Fibroblast of the aortic adventitia (primary cell): ENCODE results near the gene NPM3. TPM values are rescaled to one million over a fixed set of nuclear protein-coding genes. Genes with fewer than 3 reads are reported as not detected.

Source experiments
- DNase-seq: peaks from one replicate; pipeline ENCODE4 v3.0.0-alpha.2; 2010; ENCODE audit warnings: low read depth
- H3K4me3 ChIP-seq: 2 replicates; pipeline ENCODE4 v1.5.1; 2011; ENCODE audit warnings: low read depth, mild to moderate bottlenecking, control low read depth, low read length, moderate library complexity
- total RNA-seq: library from RNA; depleted of rRNA; stranded (reverse); fragments of >200 nt; gene quantifications from 2 replicates; pipeline ENCODE4 v1.2.3, GENCODE V29; 2012; ENCODE audit warnings: low replicate concordance
- TF ChIP-seq, protein P1 (sequence below): IDR thresholded peaks from 2 replicates; pipeline ENCODE4 v1.5.1; 2011; ENCODE audit warnings: mild to moderate bottlenecking, low read length, control low read depth, inconsistent platforms; ENCODE audit not compliant: insufficient read depth

Gene NPM3
- total RNA-seq, 1 donor: 70.9 TPM

- DNase-seq: no peak
- H3K4me3 ChIP-seq: no peak overlapping the region
- TF ChIP-seq, protein P1, sequence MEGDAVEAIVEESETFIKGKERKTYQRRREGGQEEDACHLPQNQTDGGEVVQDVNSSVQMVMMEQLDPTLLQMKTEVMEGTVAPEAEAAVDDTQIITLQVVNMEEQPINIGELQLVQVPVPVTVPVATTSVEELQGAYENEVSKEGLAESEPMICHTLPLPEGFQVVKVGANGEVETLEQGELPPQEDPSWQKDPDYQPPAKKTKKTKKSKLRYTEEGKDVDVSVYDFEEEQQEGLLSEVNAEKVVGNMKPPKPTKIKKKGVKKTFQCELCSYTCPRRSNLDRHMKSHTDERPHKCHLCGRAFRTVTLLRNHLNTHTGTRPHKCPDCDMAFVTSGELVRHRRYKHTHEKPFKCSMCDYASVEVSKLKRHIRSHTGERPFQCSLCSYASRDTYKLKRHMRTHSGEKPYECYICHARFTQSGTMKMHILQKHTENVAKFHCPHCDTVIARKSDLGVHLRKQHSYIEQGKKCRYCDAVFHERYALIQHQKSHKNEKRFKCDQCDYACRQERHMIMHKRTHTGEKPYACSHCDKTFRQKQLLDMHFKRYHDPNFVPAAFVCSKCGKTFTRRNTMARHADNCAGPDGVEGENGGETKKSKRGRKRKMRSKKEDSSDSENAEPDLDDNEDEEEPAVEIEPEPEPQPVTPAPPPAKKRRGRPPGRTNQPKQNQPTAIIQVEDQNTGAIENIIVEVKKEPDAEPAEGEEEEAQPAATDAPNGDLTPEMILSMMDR: no peak
These were observed 20.0 kb downstream of the NPM3 start for GRCh38 chr10:101763141-101763846.

DNA sequence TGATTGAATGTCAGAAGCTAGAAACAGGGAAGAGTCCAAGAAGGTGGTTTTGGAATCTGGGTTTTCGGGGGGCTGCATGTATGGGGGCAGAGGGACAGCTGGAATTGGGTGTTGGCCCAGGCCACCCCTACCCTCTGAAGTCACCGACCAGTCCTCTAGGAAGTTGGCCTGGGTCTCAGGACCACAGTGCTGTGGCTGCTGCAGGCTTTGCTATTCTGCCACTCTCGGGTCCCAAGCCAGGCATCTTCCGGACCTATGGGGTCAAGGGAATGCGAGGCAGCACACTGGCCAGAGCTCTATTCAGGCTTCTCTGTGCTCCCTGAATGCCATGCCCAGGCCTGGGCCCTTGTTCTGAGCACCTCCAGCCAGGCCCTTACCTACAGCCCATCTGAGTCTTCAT lies 20.5 kb downstream of the NPM3 start:
- H3K4me3 ChIP-seq: no peak overlapping the region
- no peak for DNase-seq
- TF ChIP-seq, protein P1: no peak

- H3K4me3 ChIP-seq: no peak overlapping the region
- TF ChIP-seq, protein P1: no peak
- no peak for DNase-seq
These were observed 22.0 kb downstream of the NPM3 start for GRCh38 chr10:101761226-101761625.

DNA sequence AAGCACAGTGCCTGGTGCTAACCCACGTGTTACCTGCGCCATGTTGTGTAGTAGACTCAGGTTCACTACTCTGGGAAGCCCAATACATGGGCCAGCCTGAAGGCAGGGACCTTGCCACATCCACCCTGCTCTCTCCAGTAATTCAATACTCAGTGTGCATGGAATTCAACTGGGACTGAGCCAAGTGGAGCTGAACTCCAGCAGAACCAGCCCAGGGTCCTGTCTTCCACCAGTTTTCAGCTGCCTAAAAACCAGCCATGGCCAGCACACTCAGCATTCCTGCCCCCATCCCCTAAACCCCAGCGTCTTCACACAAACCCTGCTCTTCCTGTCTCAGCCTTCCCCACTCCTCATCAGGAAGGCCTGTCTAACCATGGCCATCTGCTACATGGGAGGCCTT lies 22.7 kb downstream of the NPM3 start:
- TF ChIP-seq, protein P1: no peak
- peak; percentile 19 for DNase-seq
- no peak overlapping the region for H3K4me3 ChIP-seq

DNA sequence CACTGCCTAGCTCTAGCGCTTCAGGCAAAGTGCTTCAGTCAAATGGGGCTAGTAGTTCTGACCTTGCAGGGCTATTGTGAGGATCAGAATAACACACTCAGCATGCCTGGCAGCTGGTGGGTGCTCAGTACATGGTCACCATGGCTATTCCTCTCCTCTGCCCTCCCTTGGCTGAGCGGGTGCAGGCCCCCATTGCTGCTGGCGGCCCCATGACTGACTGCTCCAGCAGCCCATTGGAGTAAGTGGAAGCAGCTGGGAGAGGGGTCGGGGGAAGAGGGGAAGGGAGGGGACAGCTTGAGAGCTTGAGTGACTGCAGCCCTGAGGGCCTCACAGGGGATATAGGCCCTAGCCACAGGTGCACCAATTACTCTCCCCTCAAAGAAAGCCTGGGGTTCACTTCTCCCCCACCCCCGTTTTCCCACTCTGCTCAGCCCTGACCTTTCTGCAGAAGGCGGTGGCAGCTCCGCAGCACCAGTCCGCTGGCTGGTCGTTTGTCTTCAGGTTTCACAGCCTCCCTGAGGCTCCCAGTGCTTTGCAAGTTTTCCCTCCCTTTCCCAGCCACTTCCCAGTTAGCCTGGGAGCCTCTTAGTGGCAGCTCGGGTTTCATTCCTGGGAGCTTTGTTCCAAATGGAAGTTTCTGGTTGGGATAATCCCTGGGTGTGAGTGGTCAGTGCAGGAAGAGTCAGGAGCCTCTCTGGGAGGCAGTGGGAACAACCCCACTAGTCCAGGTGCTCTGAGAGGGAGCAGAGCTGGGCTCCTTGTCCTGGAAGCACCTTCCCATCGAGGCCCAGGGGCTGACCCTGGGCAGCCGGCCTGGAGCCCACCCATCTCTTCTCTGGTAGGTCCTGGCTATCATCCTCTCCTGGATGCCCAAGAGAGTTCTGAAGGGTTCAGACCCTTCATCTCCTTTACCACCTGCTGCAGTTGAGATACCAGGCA lies 23.7 kb downstream of the NPM3 start:
- no peak overlapping the region for H3K4me3 ChIP-seq
- TF ChIP-seq, protein P1: no peak
- DNase-seq: no peak

GRCh38 chr10:101758858-101759257 lies 24.4 kb downstream of the NPM3 start:
- no peak for DNase-seq
- TF ChIP-seq, protein P1: no peak
- H3K4me3 ChIP-seq: no peak overlapping the region
